PC-9 (cell line): ENCODE measurements around the gene LDHD.

Source experiments
- EZH2 ChIP-seq: fragments of 200-600 bp; sonication (generic); IDR thresholded peaks from 2 replicates; pipeline ENCODE4 v1.8.0; 2017; ENCODE audit warnings: antibody characterized with exemption, low read depth
- TF ChIP-seq, protein P1 (sequence below): fragments of 200-600 bp; sonication (generic); conservative IDR thresholded peaks from 2 replicates; pipeline ENCODE4 v1.6.1; 2017; ENCODE audit warnings: mixed run types, antibody characterized with exemption, mild to moderate bottlenecking, moderate library complexity

- no peak for TF ChIP-seq EZH2
- TF ChIP-seq, protein P1, sequence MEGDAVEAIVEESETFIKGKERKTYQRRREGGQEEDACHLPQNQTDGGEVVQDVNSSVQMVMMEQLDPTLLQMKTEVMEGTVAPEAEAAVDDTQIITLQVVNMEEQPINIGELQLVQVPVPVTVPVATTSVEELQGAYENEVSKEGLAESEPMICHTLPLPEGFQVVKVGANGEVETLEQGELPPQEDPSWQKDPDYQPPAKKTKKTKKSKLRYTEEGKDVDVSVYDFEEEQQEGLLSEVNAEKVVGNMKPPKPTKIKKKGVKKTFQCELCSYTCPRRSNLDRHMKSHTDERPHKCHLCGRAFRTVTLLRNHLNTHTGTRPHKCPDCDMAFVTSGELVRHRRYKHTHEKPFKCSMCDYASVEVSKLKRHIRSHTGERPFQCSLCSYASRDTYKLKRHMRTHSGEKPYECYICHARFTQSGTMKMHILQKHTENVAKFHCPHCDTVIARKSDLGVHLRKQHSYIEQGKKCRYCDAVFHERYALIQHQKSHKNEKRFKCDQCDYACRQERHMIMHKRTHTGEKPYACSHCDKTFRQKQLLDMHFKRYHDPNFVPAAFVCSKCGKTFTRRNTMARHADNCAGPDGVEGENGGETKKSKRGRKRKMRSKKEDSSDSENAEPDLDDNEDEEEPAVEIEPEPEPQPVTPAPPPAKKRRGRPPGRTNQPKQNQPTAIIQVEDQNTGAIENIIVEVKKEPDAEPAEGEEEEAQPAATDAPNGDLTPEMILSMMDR, result no peak
Observed at GRCh38 chr16:75106351-75107274, 10.0 kb downstream of the LDHD start.
